Fibroblast of lung (primary cell): ENCODE results near the gene MYOM1. TPM values are rescaled to one million over a fixed set of nuclear protein-coding genes. Genes with fewer than 3 reads are reported as not detected.

Experiments
- DNase-seq, 2 donors: peaks; one replicate each; pipeline versions ENCODE4 v3.0.0 to v3.0.0-alpha.2; 2010; ENCODE audit warnings: low read depth in 2 of 2
- H2AFZ ChIP-seq: 2 replicates; pipeline ENCODE4 v1.5.1; 2012; ENCODE audit warnings: low read length, control low read depth, inconsistent platforms
- H3K27ac ChIP-seq: 2 replicates; pipeline ENCODE4 v1.5.1; 2011; ENCODE audit warnings: low read length, control low read depth; ENCODE audit not compliant: insufficient read depth
- H3K27me3 ChIP-seq: 2 replicates; pipeline ENCODE4 v1.5.1; 2011; ENCODE audit warnings: mild to moderate bottlenecking, low read length; ENCODE audit not compliant: control insufficient read depth, insufficient read depth
- H3K36me3 ChIP-seq: 2 replicates; pipeline ENCODE4 v1.5.1; 2011; ENCODE audit warnings: low read length; ENCODE audit not compliant: control insufficient read depth, insufficient read depth
- H3K4me1 ChIP-seq: 2 replicates; pipeline ENCODE4 v1.5.1; 2011; ENCODE audit warnings: low read length; ENCODE audit not compliant: control insufficient read depth, insufficient read depth; ENCODE audit errors: extremely low read depth
- H3K4me2 ChIP-seq: 2 replicates; pipeline ENCODE4 v1.5.1; 2011; ENCODE audit warnings: low read length, control low read depth; ENCODE audit not compliant: insufficient read depth; ENCODE audit errors: extremely low read depth
- H3K4me3 ChIP-seq, 4 experiments: fragments of 200-600 bp in 1 of 4; sonication (generic) in 1 of 4; replicated peaks in 1 of 4; 2 replicates each; pipeline ENCODE4 v1.5.1; 2011 to 2016; ENCODE audit warnings: low read length in 4 of 4, low read depth in 3 of 4, mild to moderate bottlenecking in 3 of 4, control low read depth in 2 of 4, inconsistent platforms in 1 of 4, mixed read lengths in 1 of 4; ENCODE audit not compliant: insufficient read depth in 1 of 4; ENCODE audit errors: control extremely low read depth in 1 of 4
- H3K79me2 ChIP-seq: 2 replicates; pipeline ENCODE4 v1.5.1; 2012; ENCODE audit warnings: mild to moderate bottlenecking, low read length, inconsistent platforms; ENCODE audit not compliant: control insufficient read depth, insufficient read depth
- H3K9ac ChIP-seq: 2 replicates; pipeline ENCODE4 v1.5.1; 2011; ENCODE audit warnings: mild to moderate bottlenecking, low read length, control low read depth; ENCODE audit not compliant: insufficient read depth
- H3K9me3 ChIP-seq: 2 replicates; pipeline ENCODE4 v1.5.1; 2012; ENCODE audit warnings: low read depth, low read length; ENCODE audit not compliant: control insufficient read depth, insufficient read depth
- H4K20me1 ChIP-seq: 2 replicates; pipeline ENCODE4 v1.5.1; 2011; ENCODE audit warnings: low read length; ENCODE audit not compliant: control insufficient read depth, insufficient read depth; ENCODE audit errors: extremely low read depth
- EZH2 ChIP-seq: IDR thresholded peaks from 2 replicates; pipeline ENCODE4 v1.5.1; 2012; ENCODE audit warnings: low read length, control low read depth, mild to moderate bottlenecking; ENCODE audit errors: missing control alignments
- polyA plus RNA-seq, 2 donors: library from polyadenylated mRNA; depleted of rRNA in 1 of 2; stranded (reverse) in 1 of 2; unstranded in 1 of 2; fragments of >200 nt; gene quantifications; 2 replicates each; pipeline ENCODE4 v1.2.1, GENCODE V29; 2011 to 2012; ENCODE audit warnings: missing spikeins in 1 of 2
- total RNA-seq: library from RNA; depleted of rRNA; stranded (reverse); fragments of >200 nt; gene quantifications from 2 replicates; pipeline ENCODE4 v1.2.1, GENCODE V29; 2014
- TF ChIP-seq, protein P1 (sequence below), 2 donors: IDR thresholded peaks in 1 of 2; conservative IDR thresholded peaks in 1 of 2; 1 replicate in 1 of 2; 2 replicates in 1 of 2; pipeline ENCODE4 v1.5.1; 2011 to 2012; ENCODE audit warnings: low read length in 2 of 2, control low read depth in 1 of 2, inconsistent platforms in 1 of 2, low read depth in 1 of 2, mild to moderate bottlenecking in 1 of 2

Gene MYOM1
- total and polyA plus RNA-seq, 2 donors (not counting 1 experiment from before 2014, with no cell fraction given): 0.07 to 0.83 TPM

DNA sequence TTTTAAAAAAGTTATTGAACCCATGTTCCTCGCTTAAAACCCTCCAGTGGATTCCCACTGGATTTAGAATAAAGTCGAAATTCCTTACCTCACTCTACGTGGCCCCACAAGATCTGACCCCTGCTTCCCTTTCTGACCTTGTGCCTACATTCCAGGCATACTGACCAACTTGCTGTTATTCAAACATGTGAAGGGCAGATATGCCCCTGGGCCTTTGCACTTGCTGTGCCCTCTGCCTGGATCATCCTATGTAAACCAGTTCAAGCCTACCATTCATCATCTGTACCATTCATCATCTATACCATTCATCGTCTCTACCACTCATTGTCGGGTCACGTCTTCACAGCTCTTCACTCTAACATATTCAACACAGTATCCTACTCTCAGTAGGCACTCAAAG, 165.6 kb downstream of the MYOM1 start:
- no peaks in the 10 kb centered on the region for H3K9me3 ChIP-seq
- no peak overlapping the region for H3K27ac ChIP-seq
- TF ChIP-seq, protein P1, sequence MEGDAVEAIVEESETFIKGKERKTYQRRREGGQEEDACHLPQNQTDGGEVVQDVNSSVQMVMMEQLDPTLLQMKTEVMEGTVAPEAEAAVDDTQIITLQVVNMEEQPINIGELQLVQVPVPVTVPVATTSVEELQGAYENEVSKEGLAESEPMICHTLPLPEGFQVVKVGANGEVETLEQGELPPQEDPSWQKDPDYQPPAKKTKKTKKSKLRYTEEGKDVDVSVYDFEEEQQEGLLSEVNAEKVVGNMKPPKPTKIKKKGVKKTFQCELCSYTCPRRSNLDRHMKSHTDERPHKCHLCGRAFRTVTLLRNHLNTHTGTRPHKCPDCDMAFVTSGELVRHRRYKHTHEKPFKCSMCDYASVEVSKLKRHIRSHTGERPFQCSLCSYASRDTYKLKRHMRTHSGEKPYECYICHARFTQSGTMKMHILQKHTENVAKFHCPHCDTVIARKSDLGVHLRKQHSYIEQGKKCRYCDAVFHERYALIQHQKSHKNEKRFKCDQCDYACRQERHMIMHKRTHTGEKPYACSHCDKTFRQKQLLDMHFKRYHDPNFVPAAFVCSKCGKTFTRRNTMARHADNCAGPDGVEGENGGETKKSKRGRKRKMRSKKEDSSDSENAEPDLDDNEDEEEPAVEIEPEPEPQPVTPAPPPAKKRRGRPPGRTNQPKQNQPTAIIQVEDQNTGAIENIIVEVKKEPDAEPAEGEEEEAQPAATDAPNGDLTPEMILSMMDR (conservative IDR thresholded peaks at IDR 0.05 in 1 of 2, IDR thresholded peaks at IDR 0.05 in 1 of 2; ENCODE audit: low read depth in 1 of 2, low read length in 2 of 2): no peak
- TF ChIP-seq EZH2: no peak

DNA sequence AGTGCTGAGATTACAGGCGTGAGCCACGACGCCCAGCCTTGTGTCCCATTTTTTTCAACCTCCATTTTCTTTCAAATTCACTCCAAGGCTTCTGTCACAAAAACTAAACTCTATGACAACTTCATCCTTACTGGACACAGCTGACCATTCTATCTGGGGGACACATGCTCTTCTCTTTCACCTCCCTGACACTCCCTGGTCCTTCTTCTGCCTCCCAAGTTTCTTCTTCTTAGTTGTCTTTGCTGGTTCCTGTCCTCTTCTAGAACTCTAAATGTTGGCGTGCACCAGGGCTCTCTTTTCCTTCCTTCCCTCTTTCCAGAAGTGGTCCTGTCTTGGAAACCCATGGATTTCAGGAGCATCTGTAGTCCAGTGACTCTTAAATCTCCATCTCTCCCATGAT, 166.7 kb downstream of the MYOM1 start:
- Histone ChIP-seq H3K36me3 (no peaks in the 10 kb centered on the region), H4K20me1 (no peaks in the 10 kb centered on the region), H3K4me3 (no peak overlapping the region), H2AFZ (no peak overlapping the region), H3K79me2 (no peaks in the 10 kb centered on the region), H3K27me3 (no peaks in the 10 kb centered on the region), H3K4me1 (no peaks in the 10 kb centered on the region), H3K9me3 (no peaks in the 10 kb centered on the region), H3K4me2 (no peak overlapping the region), H3K27ac (no peak overlapping the region), H3K9ac (no peak overlapping the region)
- DNase-seq: no peak
- TF ChIP-seq, protein P1 (conservative IDR thresholded peaks at IDR 0.05 in 1 of 2, IDR thresholded peaks at IDR 0.05 in 1 of 2; ENCODE audit: low read depth in 1 of 2, low read length in 2 of 2): no peak
- no peak for TF ChIP-seq EZH2

More for the DNA sequence above, 165.6 kb downstream of the MYOM1 start:
- Histone ChIP-seq H3K4me3 (no peak overlapping the region), H2AFZ (no peak overlapping the region), H4K20me1 (no peaks in the 10 kb centered on the region), H3K4me1 (no peaks in the 10 kb centered on the region), H3K9ac (no peak overlapping the region), H3K79me2 (no peaks in the 10 kb centered on the region), H3K36me3 (no peaks in the 10 kb centered on the region), H3K27me3 (no peaks in the 10 kb centered on the region), H3K4me2 (no peak overlapping the region)
- no peak for DNase-seq

DNA sequence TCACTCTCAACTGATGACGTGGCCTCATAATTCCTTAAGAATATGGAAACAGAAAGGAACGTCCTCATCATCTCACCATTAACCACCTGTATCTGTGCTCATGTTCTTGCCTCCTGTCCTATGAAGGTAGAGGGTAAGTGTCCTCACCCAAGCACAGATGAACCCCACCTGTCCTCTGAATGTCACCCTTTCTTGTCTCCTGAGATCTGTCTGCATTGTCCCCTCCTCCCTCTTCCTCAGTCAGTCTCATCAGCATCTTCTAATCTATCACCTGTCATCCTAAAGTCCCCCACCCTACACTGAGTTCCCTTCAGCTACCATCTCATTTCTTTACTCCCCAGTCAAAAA, 167.4 kb downstream of the MYOM1 start:
- H3K79me2 ChIP-seq: no peaks in the 10 kb centered on the region
- H3K9me3 ChIP-seq: no peaks in the 10 kb centered on the region
- no peak for DNase-seq

More for the DNA sequence above, 167.4 kb downstream of the MYOM1 start:
- TF ChIP-seq EZH2: no peak
- TF ChIP-seq, protein P1 (conservative IDR thresholded peaks at IDR 0.05 in 1 of 2, IDR thresholded peaks at IDR 0.05 in 1 of 2; ENCODE audit: low read depth in 1 of 2, low read length in 2 of 2): no peak
- H3K9ac ChIP-seq: no peak overlapping the region
- H4K20me1 ChIP-seq: no peaks in the 10 kb centered on the region
- no peaks in the 10 kb centered on the region for H3K27me3 ChIP-seq
- no peaks in the 10 kb centered on the region for H3K36me3 ChIP-seq
- no peak overlapping the region for H3K4me3 ChIP-seq
- H3K4me1 ChIP-seq: no peaks in the 10 kb centered on the region
- H2AFZ ChIP-seq: no peak overlapping the region
- H3K27ac ChIP-seq: no peak overlapping the region
- H3K4me2 ChIP-seq: no peak overlapping the region
